GM21619 (cell line): Measurements from ENCODE around the gene GALNT5.

Experiments
- ATAC-seq: cut with Tn5 transposase; IDR thresholded peaks from one replicate; pipeline ENCODE4 v1.9.1; 2021; ENCODE audit not compliant: unreplicated experiment

The GALNT5 gene

DNA sequence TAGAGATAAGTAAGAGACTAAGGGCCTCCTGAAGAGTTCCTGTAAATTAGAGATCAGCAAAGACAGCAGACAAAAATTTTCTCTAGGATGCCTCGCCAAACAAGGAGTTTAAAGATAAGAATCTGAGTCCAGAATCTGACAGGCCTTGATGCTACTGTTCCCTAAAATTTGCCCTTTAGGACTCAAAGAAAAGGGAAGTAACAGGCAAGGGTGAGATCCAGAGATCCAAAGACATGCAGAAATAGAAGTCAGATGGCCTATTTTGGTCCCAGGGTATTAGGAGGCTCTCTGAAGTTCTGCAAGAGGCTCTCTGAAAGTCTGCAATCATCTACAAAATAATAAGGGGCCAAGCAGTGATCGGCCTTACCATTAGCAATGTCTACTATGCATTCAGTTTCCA is 33.0 kb downstream of the GALNT5 start:
- no peak for ATAC-seq

DNA sequence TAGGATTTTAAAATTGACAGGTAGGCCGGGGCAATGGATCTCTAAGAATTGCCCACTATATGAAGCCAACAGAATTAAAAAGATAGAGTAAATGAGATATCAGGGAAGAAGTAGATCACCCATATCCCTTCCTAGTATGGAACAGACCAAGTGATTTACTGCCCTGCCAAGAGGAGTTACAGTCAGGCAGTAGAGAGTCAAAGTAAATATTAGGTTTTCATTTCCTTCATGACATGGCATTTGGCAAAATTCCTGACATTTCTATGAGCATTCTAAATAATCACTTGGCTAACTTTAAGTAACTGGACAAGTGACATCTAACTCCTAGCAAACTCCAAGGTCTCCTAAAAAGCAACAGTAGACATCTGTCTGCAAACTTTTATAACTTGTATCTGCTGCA is 33.5 kb downstream of the GALNT5 start:
- ATAC-seq: no peak

DNA sequence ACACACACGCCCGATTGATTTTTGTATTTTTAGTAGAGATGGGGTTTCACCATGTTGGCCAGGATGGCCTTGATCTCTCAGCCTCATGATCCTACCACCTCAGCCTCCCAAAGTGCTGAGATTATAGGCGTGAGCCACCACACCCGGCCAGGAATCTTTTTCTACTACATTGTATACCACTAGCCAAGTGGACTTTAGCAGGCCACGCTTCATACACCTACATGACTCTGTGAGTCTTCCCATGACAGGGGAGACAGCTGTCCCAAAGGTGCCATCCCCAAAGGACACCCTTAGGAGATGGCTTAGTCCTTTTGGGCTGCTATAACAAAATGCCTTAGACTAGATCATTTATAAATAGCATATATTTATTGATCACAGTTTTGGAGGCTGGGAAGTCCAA is 35.3 kb downstream of the GALNT5 start:
- ATAC-seq: no peak

- ATAC-seq: no peak
Measured at GRCh38 chr2:157296490-157296889, 39.0 kb downstream of the GALNT5 start.

- no peak for ATAC-seq
Measured at GRCh38 chr2:157296958-157297357, 39.5 kb downstream of the GALNT5 start.

GRCh38 chr2:157301307-157301706 is 43.8 kb downstream of the GALNT5 start:
- ATAC-seq: no peak

- peak; percentile 86 for ATAC-seq
Measured at GRCh38 chr2:157302492-157303099, 45.1 kb downstream of the GALNT5 start.

GRCh38 chr2:157303612-157304011 is 46.1 kb downstream of the GALNT5 start:
- ATAC-seq: no peak

DNA sequence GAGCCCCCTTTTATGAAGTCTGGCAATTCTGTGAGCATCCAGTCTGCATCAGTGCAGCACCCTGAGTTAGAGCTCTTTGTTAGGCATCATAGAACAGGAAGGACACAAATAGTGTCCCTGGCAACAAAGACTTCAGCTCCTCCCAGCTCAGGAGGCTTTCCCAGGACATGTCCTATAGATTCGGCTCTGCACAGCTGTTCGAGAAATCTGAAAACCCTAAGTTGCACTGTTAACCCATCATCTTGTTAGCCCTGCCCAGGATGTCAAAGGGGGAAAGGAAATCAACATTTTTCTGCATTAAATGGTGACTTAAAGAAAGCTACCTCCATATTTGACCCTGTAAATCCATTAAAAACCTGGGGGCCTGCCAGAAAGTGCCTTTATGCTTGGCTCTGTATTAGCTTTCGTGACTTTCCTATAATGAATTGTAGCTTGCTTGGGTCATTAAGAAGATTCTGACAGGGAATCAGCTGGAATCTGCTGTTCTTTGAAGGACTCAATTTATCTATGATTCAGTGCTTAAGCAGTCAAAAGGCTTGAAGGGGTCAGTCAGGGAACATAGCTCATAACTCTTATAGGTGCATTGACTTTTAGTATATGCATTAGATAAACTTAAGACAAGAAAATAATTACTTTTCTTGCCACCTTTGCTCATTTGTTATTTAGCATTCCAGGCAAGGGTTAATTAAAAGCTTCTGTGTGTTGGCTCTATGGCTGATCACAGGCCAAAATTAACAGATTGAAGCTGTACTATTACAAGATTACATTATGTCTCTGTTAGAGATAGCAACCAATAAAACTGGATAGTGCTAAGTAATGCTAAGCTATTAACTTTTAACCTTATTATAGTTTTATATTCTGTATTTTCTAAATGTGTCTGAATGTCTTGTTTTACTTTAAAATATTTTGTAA is 47.6 kb downstream of the GALNT5 start:
- ATAC-seq: no peak

- ATAC-seq: no peak
Measured at GRCh38 chr2:157305723-157306110, 48.2 kb downstream of the GALNT5 start.

DNA sequence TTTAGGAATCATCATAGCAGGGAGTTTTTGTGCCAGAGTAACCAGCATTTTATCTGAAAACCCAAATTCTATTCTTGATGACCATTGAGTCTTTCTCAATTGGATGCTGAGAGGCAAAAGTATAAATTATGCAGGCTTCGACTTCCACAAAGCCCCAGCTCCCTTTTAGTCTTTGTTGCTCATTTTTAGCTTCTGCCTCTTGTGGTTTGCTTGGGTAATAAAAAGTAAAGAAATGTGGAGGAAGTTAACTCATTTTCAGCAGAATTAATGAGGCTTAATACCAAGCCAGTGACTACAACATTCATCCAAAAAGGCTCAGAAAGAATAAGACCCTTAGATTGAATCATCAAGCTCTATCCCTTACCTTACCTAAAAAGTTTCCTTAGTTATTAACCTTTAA is 49.5 kb downstream of the GALNT5 start:
- no peak for ATAC-seq

DNA sequence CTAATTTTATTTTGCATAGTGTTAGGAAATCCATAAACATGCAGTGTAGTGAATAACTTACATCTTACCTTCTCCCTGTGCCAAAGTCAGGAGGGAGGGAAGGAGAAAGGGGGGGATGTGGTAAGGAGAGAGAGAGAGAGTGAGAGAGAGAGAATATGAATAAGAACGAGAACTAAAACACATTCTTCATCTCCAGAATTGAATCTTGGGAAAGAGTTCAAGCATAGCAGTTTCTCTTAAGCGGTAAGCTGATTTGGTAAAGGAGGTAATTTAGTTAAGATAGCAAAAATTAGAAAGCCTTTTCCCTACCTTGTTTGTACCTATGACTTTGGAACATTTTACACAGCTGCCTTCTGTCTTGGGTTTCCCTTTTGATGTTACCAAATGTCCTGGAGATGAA is 52.4 kb downstream of the GALNT5 start:
- no peak for ATAC-seq

GRCh38 chr2:157311706-157312105 is 54.2 kb downstream of the GALNT5 start:
- ATAC-seq: no peak

GRCh38 chr2:157312866-157313486 is 55.5 kb downstream of the GALNT5 start:
- peak; percentile 69 for ATAC-seq

DNA sequence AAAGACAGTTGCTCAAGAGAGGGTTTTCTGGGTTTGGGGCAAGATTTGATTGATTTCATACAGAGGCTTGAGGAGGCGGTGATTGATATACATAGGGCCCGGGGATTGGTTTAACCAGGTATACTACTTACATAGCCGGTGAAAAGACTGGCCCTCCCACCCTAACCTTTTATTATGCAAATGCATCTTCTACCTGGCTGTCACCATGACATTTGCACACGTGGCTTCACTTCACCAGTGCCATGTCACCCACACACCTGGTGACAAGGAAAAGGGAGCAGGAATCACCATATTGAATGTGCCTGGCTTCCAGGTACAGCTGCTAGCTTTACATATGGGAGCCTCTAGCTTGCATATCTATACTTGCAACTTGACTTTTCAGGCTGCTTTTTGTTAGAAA is 58.4 kb downstream of the GALNT5 start:
- no peak for ATAC-seq

DNA sequence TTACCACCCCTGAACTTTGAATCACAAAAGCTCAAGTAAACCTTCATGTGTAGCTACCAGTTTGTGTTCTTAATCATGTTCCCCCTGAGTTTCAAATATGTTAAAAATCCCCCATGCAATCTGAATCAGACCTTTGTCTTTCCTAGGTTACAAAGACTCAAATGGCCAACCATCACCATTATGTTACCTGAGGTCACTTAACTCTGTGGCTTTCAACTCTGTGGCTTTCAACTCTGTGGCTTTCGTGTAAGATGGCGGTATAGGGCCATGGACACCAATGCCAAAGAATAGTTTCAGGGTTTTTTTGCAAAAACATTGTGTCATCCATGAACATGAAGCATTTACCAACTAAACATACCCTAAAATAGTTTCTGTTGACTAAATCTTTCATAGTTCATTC is 61.4 kb downstream of the GALNT5 start:
- no peak for ATAC-seq

- no peak for ATAC-seq
Measured at GRCh38 chr2:157319795-157320194, 62.3 kb downstream of the GALNT5 start.

DNA sequence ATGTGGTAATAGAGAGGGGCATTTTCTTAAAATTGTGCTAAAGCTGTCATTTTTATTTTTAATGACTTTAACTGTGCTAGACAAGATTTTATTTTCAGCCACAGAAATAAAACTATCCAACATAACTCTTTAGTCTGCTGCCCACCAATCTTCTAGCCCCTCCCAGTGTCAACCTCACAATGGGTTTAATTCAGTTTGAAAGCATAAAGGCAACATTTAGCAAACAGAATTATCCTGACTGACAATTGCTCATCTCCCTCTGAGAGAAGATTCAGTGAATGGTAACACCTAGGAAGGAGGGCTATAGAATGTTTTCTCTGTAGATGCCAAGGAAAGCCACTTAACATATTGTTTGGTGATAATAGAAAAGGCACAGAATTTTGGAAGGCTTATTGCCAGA is 62.9 kb downstream of the GALNT5 start:
- ATAC-seq: no peak

GRCh38 chr2:157321466-157321865 is 64.0 kb downstream of the GALNT5 start:
- ATAC-seq: no peak

DNA sequence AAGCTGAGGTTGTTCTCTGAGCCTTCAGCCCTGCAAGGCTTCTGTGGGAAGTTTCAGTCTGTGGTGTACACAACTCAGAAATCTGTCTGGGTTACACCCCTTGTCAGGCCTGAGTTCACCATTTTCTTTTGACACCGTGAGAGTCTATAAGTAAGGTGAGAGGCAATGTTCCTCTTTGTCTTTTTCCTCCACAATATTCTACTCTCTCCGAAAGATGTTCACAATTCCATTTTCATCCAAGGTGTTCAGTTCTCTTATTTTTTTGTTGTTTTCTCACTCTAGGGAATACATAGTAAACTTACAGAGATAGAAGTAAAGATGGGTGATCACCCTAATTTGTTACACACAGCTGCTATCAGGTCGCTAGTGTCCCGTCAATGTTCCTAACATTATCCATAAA is 64.9 kb downstream of the GALNT5 start:
- ATAC-seq: no peak

DNA sequence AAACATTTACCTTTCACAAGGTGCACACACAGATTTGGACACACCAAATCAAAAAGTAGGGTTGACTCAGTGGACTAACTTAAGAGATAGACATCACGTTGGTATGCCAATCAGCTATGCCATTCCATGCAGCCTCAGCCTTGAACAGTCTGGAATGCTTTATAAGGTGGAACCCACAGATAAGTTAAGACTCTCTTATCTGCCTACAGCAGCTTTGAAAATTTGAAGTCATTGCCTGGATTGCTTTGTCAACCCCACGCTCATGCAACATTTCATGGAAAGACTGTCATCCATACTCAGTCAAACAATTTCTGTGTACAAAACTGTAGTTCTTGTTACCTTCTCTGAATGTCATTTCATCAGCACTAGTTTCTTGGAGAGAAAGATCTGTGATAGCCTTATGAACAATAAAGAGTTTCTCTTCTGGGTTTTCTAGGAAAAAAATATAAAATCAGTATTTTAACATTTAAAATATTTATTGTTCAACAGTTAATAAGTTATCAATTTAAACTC is 66.9 kb downstream of the GALNT5 start:
- ATAC-seq: no peak

DNA sequence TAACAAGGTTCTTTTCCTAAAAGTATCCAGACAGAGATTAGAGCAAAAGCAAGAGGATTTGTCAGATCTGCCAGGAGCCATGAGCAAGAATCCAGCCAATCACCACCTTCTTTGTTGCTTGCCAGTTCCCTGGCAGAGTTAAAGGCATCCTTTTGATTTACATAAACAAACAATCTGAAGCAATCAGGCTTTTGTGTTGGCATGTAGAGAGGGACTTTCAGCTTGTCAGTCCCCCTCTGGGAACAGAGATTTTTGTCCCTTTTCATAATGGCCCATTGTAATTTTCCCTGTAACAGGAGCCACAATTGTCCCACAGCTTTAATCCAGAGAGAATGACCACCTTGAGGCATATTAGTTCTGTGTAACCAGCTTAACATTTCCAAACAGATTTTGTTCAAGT is 68.3 kb downstream of the GALNT5 start, which contains the start of gene ERMN:
ERMN (minus strand) TSS at position 39 of the 400 bp plus-strand sequence. CDS start 182 bp downstream, outside the sequence.
- no peak for ATAC-seq
